Measurements from ENCODE around the gene FAM222A.

The FAM222A gene

GRCh38 chr12:109738878-109739665 is 25.4 kb downstream of the FAM222A start:
- H3K9ac ChIP-seq (ENCODE audit: low read length): no peak overlapping the region
- no peak overlapping the region for H3K4me2 ChIP-seq (ENCODE audit: low read depth, low read length)
- no peaks in the 10 kb centered on the region for H3K27me3 ChIP-seq (replicated peaks; ENCODE audit: insufficient read depth, low read length)
- no peaks in the 10 kb centered on the region for H3F3A ChIP-seq (ENCODE audit: insufficient read depth, low read length)
- TF ChIP-seq, protein P1, sequence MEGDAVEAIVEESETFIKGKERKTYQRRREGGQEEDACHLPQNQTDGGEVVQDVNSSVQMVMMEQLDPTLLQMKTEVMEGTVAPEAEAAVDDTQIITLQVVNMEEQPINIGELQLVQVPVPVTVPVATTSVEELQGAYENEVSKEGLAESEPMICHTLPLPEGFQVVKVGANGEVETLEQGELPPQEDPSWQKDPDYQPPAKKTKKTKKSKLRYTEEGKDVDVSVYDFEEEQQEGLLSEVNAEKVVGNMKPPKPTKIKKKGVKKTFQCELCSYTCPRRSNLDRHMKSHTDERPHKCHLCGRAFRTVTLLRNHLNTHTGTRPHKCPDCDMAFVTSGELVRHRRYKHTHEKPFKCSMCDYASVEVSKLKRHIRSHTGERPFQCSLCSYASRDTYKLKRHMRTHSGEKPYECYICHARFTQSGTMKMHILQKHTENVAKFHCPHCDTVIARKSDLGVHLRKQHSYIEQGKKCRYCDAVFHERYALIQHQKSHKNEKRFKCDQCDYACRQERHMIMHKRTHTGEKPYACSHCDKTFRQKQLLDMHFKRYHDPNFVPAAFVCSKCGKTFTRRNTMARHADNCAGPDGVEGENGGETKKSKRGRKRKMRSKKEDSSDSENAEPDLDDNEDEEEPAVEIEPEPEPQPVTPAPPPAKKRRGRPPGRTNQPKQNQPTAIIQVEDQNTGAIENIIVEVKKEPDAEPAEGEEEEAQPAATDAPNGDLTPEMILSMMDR (IDR thresholded peaks at IDR 0.05; ENCODE audit: low read length): no peak
- TF ChIP-seq EZH2phosphoT487 (IDR thresholded peaks at IDR 0.05; ENCODE audit: low read length): no peak
- TF ChIP-seq EZH2 (optimal IDR thresholded peaks at IDR 0.05; ENCODE audit: low read depth, low read length): no peak
- no peaks in the 10 kb centered on the region for H3K9me2 ChIP-seq (replicated peaks; ENCODE audit: insufficient read depth, low read length)
- H3K79me2 ChIP-seq (ENCODE audit: low read length): no peaks in the 10 kb centered on the region
- no peak overlapping the region for H2AFZ ChIP-seq (ENCODE audit: low read length)
- H4K20me1 ChIP-seq (ENCODE audit: insufficient read depth, low read length): no peaks in the 10 kb centered on the region
- H3K4me1 ChIP-seq (ENCODE audit: low read length): no peaks in the 10 kb centered on the region
- H3K36me3 ChIP-seq (replicated peaks; ENCODE audit: insufficient read depth, low read length): no peaks in the 10 kb centered on the region
- H3K27ac ChIP-seq (ENCODE audit: low read length): no peak overlapping the region
- no peak for DNase-seq
- H3K9me3 ChIP-seq (replicated peaks; ENCODE audit: insufficient read depth, low read length): no peaks in the 10 kb centered on the region
- H3K4me3 ChIP-seq (ENCODE audit: low read length): no peak overlapping the region

DNA sequence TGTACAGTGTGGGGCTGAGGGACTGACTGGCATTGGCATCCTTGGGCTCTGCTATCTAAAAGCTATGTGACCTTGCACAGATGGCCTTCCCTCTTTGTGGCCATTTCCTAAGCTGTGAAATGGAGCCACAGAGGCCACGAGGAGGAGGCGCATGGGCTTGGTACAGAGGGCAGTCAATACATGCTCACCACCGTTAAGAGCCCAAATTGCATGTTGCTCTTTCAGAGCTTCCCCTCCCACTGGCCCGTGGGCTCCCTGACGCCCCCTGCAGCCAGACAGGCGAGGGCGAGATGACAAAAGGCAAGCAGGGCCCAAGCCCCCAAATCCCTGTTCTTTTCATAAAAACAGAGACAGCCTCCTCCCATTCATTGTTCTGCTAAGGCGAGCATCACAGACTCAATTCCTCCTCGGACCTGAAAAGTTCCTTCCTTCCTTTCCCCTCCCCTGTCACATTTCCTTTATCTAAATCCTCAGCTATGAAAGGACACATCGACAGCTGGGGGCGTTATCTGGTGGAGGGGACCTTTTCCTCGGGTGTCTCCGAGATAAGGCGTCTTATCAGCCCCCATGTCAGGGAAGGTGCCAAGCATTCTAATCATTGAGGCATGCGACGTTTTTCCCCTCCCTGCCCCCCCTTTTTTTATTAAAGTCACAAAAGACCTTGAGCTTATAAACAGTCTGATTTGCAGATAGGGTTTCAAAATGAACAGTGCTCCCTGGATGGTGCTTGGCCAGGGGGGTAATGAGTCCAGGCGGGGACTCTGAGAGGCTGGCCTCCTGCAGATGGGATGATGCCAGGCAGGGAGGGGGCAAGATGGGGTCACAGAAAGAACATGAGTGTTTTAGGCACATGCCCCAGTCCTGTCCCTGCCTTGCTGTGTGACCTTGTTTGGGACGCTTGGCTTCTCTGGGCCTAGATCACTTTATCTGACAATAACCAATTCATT is 26.4 kb downstream of the FAM222A start:
- no peak overlapping the region for H3K9ac ChIP-seq (ENCODE audit: low read length)
- no peak overlapping the region for H2AFZ ChIP-seq (ENCODE audit: low read length)
- no peak overlapping the region for H3K4me2 ChIP-seq (ENCODE audit: low read depth, low read length)
- no peaks in the 10 kb centered on the region for H3K9me2 ChIP-seq (replicated peaks; ENCODE audit: insufficient read depth, low read length)
- TF ChIP-seq EZH2 (optimal IDR thresholded peaks at IDR 0.05; ENCODE audit: low read depth, low read length) (no peak), EZH2phosphoT487 (IDR thresholded peaks at IDR 0.05; ENCODE audit: low read length) (no peak)
- TF ChIP-seq, protein P1 (IDR thresholded peaks at IDR 0.05; ENCODE audit: low read length): no peak
- DNase-seq: no peak
- H3K27me3 ChIP-seq (replicated peaks; ENCODE audit: insufficient read depth, low read length): no peaks in the 10 kb centered on the region
- H3F3A ChIP-seq (ENCODE audit: insufficient read depth, low read length): no peaks in the 10 kb centered on the region
- no peaks in the 10 kb centered on the region for H4K20me1 ChIP-seq (ENCODE audit: insufficient read depth, low read length)
- no peaks in the 10 kb centered on the region for H3K36me3 ChIP-seq (replicated peaks; ENCODE audit: insufficient read depth, low read length)
- no peaks in the 10 kb centered on the region for H3K9me3 ChIP-seq (replicated peaks; ENCODE audit: insufficient read depth, low read length)
- H3K4me1 ChIP-seq (ENCODE audit: low read length): no peaks in the 10 kb centered on the region
- no peaks in the 10 kb centered on the region for H3K79me2 ChIP-seq (ENCODE audit: low read length)
- H3K4me3 ChIP-seq (ENCODE audit: low read length): no peak overlapping the region
- no peak overlapping the region for H3K27ac ChIP-seq (ENCODE audit: low read length)

- no peaks in the 10 kb centered on the region for H3K36me3 ChIP-seq (replicated peaks; ENCODE audit: insufficient read depth, low read length)
- H4K20me1 ChIP-seq (ENCODE audit: insufficient read depth, low read length): no peaks in the 10 kb centered on the region
- H3F3A ChIP-seq (ENCODE audit: insufficient read depth, low read length): no peaks in the 10 kb centered on the region
- no peaks in the 10 kb centered on the region for H3K27me3 ChIP-seq (replicated peaks; ENCODE audit: insufficient read depth, low read length)
- H3K9me3 ChIP-seq (replicated peaks; ENCODE audit: insufficient read depth, low read length): no peaks in the 10 kb centered on the region
- no peak overlapping the region for H3K4me3 ChIP-seq (ENCODE audit: low read length)
- no peak overlapping the region for H2AFZ ChIP-seq (ENCODE audit: low read length)
- no peak overlapping the region for H3K9ac ChIP-seq (ENCODE audit: low read length)
- H3K4me1 ChIP-seq (ENCODE audit: low read length): no peaks in the 10 kb centered on the region
- TF ChIP-seq EZH2phosphoT487 (IDR thresholded peaks at IDR 0.05; ENCODE audit: low read length): no peak
- TF ChIP-seq, protein P1 (IDR thresholded peaks at IDR 0.05; ENCODE audit: low read length): no peak
- no peak for TF ChIP-seq EZH2 (optimal IDR thresholded peaks at IDR 0.05; ENCODE audit: low read depth, low read length)
- H3K4me2 ChIP-seq (ENCODE audit: low read depth, low read length): no peak overlapping the region
- DNase-seq: no peak
- no peaks in the 10 kb centered on the region for H3K79me2 ChIP-seq (ENCODE audit: low read length)
- H3K9me2 ChIP-seq (replicated peaks; ENCODE audit: insufficient read depth, low read length): no peaks in the 10 kb centered on the region
- H3K27ac ChIP-seq (ENCODE audit: low read length): no peak overlapping the region
Measured at GRCh38 chr12:109740694-109741245, 27.1 kb downstream of the FAM222A start.

Measured in MM.1S (cell line).